DND-41 (cell line): ENCODE results near the gene DLGAP1.

Source experiments
- ATAC-seq: fragments of 200-7000 bp; cut with Tn5 transposase; 3 replicates; pipeline ENCODE4 v1.9.1; 2021; ENCODE audit warnings: low read depth; ENCODE audit not compliant: insufficient read depth
- DNase-seq: peaks from one replicate; pipeline ENCODE4 v3.0.0-alpha.2; 2020
- H2AFZ ChIP-seq: 2 replicates; pipeline ENCODE4 v1.6.0; 2012; ENCODE audit warnings: low read depth, low read length
- H3K27ac ChIP-seq: 2 replicates; pipeline ENCODE4 v1.5.1; 2012; ENCODE audit warnings: low read length, inconsistent platforms
- H3K27me3 ChIP-seq: fragments of 200-600 bp; sonication (generic); 2 replicates; pipeline ENCODE4 v1.6.0; 2012; ENCODE audit warnings: low read length, mild to moderate bottlenecking, inconsistent platforms; ENCODE audit not compliant: insufficient read depth, poor library complexity
- H3K36me3 ChIP-seq: 2 replicates; pipeline ENCODE4 v1.5.1; 2012; ENCODE audit warnings: low read length, inconsistent platforms; ENCODE audit not compliant: insufficient read depth
- H3K4me1 ChIP-seq: 2 replicates; pipeline ENCODE4 v1.5.1; 2012; ENCODE audit warnings: mild to moderate bottlenecking, low read length; ENCODE audit not compliant: insufficient read depth
- H3K4me2 ChIP-seq: 2 replicates; pipeline ENCODE4 v1.6.0; 2012; ENCODE audit warnings: mild to moderate bottlenecking, moderate library complexity, low read length, inconsistent platforms; ENCODE audit not compliant: insufficient read depth
- H3K4me3 ChIP-seq, 2 experiments: fragments of 200-600 bp in 1 of 2; shearing (Covaris generic) in 1 of 2; 2 replicates each; pipeline ENCODE4 v1.5.1; 2012 to 2016; ENCODE audit warnings: inconsistent platforms in 2 of 2, low read length in 2 of 2, mild to moderate bottlenecking in 2 of 2, low read depth in 1 of 2, moderate library complexity in 1 of 2
- H3K79me2 ChIP-seq: 2 replicates; pipeline ENCODE4 v1.6.0; 2012; ENCODE audit warnings: low read length, inconsistent platforms; ENCODE audit not compliant: insufficient read depth
- H3K9ac ChIP-seq: 2 replicates; pipeline ENCODE4 v1.6.0; 2012; ENCODE audit warnings: low read depth, mild to moderate bottlenecking, inconsistent platforms, low read length, moderate library complexity
- H3K9me3 ChIP-seq: 2 replicates; pipeline ENCODE4 v1.5.1; 2012; ENCODE audit warnings: low read length, moderate library complexity, mild to moderate bottlenecking, inconsistent platforms; ENCODE audit not compliant: insufficient read depth, severe bottlenecking
- H4K20me1 ChIP-seq: 2 replicates; pipeline ENCODE4 v1.6.0; 2012; ENCODE audit warnings: low read length; ENCODE audit not compliant: insufficient read depth
- EZH2 ChIP-seq: IDR thresholded peaks from 3 replicates; pipeline ENCODE4 v1.6.1; 2012; ENCODE audit warnings: borderline replicate concordance, low read depth, mild to moderate bottlenecking, moderate library complexity, low read length, inconsistent platforms; ENCODE audit not compliant: severe bottlenecking
- TF ChIP-seq, protein P1 (sequence below): IDR thresholded peaks from 2 replicates; pipeline ENCODE4 v1.5.1; 2012; ENCODE audit warnings: borderline replicate concordance, low read length, moderate library complexity, mild to moderate bottlenecking; ENCODE audit not compliant: poor library complexity, severe bottlenecking; ENCODE audit errors: extremely low read depth

Gene DLGAP1

DNA sequence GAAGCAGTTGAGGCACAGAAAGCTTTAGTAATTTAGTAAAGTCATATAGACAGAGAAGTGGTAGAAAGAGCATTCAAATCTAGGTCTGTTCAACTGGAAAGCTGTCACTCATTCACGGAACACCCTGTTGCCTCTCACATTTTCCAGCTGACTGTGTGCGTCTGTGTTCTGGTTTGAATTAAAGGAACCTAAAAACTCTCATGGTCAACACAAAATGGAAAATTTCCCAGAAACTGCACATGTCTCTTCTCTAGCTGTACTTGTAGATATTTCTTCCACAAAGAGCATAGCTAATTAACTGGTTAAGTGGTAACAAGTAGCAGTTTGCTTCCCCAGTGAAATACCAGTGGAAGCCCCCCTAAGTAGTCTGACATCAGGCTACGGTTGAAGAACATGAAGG is 614.3 kb downstream of the DLGAP1 start:
- no peak overlapping the region for H3K9ac ChIP-seq
- H3K79me2 ChIP-seq: no peaks in the 10 kb centered on the region
- no peak overlapping the region for H3K4me3 ChIP-seq
- no peak overlapping the region for H3K4me2 ChIP-seq
- no peak for DNase-seq
- H3K27ac ChIP-seq: no peak overlapping the region
- H4K20me1 ChIP-seq: no peaks in the 10 kb centered on the region
- H2AFZ ChIP-seq: no peak overlapping the region
- no peak for TF ChIP-seq EZH2
- TF ChIP-seq, protein P1, sequence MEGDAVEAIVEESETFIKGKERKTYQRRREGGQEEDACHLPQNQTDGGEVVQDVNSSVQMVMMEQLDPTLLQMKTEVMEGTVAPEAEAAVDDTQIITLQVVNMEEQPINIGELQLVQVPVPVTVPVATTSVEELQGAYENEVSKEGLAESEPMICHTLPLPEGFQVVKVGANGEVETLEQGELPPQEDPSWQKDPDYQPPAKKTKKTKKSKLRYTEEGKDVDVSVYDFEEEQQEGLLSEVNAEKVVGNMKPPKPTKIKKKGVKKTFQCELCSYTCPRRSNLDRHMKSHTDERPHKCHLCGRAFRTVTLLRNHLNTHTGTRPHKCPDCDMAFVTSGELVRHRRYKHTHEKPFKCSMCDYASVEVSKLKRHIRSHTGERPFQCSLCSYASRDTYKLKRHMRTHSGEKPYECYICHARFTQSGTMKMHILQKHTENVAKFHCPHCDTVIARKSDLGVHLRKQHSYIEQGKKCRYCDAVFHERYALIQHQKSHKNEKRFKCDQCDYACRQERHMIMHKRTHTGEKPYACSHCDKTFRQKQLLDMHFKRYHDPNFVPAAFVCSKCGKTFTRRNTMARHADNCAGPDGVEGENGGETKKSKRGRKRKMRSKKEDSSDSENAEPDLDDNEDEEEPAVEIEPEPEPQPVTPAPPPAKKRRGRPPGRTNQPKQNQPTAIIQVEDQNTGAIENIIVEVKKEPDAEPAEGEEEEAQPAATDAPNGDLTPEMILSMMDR: no peak
- peaks cover 11% of the 10 kb centered on the region for H3K27me3 ChIP-seq
- no peaks in the 10 kb centered on the region for H3K36me3 ChIP-seq
- H3K4me1 ChIP-seq: no peaks in the 10 kb centered on the region
- no peaks in the 10 kb centered on the region for H3K9me3 ChIP-seq
- no peak for ATAC-seq

DNA sequence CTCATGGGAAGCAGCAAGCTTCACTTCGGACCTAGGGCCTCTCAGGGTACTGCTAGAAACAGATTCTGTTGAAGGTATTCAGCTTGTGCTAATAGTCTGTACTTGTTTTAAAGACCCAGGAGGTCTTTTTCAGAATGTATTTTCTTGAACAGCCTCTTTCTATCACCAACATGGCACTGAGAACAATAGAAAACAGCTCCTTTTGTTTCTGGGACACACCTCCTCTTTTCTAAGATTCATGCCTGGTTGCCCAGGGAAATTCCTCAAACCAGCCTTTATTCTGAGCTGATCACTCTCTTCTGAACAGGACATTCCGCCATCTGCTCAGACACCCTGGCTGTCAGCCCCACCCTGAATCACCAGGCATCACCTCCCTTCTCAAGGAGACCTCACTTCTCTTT is 615.5 kb downstream of the DLGAP1 start:
- Histone ChIP-seq H3K27ac (no peak overlapping the region), H3K36me3 (no peaks in the 10 kb centered on the region), H2AFZ (no peak overlapping the region), H3K4me3 (no peak overlapping the region), H3K27me3 (peaks cover 7% of the 10 kb centered on the region), H3K9me3 (no peaks in the 10 kb centered on the region), H3K4me1 (no peaks in the 10 kb centered on the region), H4K20me1 (no peaks in the 10 kb centered on the region), H3K9ac (no peak overlapping the region), H3K79me2 (no peaks in the 10 kb centered on the region), H3K4me2 (no peak overlapping the region)
- TF ChIP-seq, protein P1: no peak
- TF ChIP-seq EZH2: no peak
- ATAC-seq (no peak), DNase-seq (no peak)

DNA sequence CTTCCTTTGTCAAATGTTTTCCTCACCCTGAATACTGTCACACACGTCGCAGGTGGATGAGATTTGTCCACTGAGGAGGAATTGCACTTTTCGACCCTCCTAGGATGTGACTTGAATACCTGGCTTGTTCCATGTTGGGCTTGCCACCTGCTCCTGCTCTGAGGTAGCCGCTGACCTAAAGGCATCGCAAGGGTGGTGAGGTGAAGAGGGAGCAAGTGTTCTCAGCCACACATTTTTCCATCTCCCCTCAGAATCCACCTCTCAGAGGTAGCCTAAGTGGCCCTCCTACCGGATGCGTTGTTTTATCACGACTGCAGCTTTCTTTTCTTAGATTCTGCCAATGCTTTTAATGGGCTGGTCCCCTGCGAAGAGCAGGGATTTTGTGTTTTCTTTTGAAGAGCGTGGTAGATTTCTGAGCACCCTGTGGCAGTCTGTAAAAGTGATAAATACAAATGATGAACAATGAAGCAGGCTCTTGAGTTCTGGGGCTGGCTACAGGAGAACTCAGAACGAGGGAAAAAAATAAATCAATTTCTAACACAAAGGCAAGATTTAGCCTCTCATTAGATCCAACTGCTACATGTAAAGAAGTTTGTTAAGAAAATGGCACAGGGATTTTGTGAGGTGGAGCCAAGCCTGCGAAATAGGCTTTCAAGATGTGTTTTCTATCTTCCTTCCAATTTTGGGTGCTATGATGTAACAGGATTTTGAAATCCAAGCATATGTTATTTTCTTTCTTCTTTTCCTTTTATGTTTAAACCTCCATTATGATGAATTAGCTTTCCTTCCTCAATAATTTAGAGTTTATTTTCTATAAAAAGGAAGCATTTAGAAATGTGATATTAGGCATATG is 618.4 kb downstream of the DLGAP1 start:
- Histone ChIP-seq H3K27me3 (peaks cover 7% of the 10 kb centered on the region), H3K4me3 (no peak overlapping the region), H3K4me2 (no peak overlapping the region), H3K36me3 (no peaks in the 10 kb centered on the region), H3K9ac (no peak overlapping the region), H3K9me3 (no peaks in the 10 kb centered on the region), H2AFZ (no peak overlapping the region), H3K79me2 (no peaks in the 10 kb centered on the region), H3K27ac (no peak overlapping the region), H3K4me1 (no peaks in the 10 kb centered on the region), H4K20me1 (no peaks in the 10 kb centered on the region)
- DNase-seq: no peak
- no peak for TF ChIP-seq EZH2
- ATAC-seq: no peak

DNA sequence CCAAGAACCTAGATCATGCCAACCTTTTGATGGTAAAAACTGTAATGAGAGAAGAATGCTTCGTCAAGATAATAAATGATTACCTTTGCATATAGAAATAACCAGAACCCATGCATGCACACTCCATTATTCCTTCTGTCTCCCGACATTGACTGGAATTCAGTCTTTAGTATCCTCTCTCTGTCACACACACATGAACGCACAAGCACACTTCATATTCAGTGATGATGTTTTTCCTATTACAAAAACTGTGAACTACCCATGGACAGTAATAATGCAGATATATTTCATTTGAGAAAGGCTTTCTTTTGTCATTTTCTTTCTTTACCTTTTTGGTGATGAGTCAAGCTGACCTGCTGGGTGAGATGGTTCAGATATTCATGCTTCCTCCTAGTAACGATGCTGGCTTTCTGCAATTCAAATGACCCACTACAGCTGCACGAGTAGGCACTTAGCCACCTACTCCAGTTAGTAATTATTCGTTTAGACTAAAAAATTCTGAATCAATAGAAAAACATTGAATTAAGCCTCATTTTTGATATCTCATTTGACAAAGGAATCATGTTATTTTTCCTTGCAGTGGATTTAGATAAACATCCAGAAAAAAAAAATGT is 623.0 kb downstream of the DLGAP1 start:
- Histone ChIP-seq H3K27me3 (no peaks in the 10 kb centered on the region), H3K79me2 (no peaks in the 10 kb centered on the region), H3K27ac (no peak overlapping the region), H4K20me1 (no peaks in the 10 kb centered on the region), H3K9ac (no peak overlapping the region), H3K4me2 (no peak overlapping the region), H3K4me1 (no peaks in the 10 kb centered on the region), H3K36me3 (no peaks in the 10 kb centered on the region), H3K9me3 (no peaks in the 10 kb centered on the region), H2AFZ (no peak overlapping the region), H3K4me3 (no peak overlapping the region)
- DNase-seq: no peak
- ATAC-seq: no peak
- TF ChIP-seq, protein P1: no peak
- TF ChIP-seq EZH2: no peak
